HG03060 (cell line): ENCODE measurements around the gene RETN.

Source experiments
- ATAC-seq: cut with Tn5 transposase; IDR thresholded peaks from one replicate; pipeline ENCODE4 v1.9.1; 2021; ENCODE audit warnings: low read depth, moderate number of reproducible peaks; ENCODE audit not compliant: unreplicated experiment

Gene RETN

GRCh38 chr19:7681340-7682174, 12.7 kb downstream of the RETN start:
- no peak for ATAC-seq

DNA sequence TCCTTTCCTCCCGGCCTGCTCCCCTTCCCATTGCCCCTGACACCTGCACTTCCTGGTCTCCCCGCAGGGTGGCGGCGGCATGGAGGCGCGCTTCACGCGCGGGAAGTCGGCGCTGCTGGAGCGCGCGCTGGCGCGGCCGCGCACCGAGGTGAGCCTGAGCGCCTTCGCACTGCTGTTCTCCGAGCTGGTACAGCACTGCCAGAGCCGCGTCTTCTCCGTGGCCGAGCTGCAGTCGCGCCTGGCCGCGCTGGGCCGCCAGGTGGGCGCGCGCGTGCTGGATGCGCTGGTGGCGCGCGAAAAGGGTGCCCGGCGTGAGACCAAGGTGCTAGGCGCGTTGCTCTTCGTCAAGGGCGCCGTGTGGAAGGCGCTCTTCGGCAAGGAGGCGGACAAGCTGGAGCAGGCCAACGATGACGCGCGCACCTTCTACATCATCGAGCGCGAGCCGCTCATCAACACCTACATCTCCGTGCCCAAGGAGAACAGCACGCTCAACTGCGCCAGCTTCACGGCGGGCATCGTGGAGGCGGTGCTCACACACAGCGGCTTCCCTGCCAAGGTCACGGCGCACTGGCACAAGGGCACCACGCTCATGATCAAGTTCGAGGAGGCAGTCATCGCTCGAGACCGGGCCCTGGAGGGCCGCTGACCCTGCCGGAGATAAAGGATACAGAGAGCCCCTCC, 13.5 kb downstream of the RETN start:
- ATAC-seq: no peak

- ATAC-seq: no peak
These were observed 16.9 kb downstream of the RETN start for GRCh38 chr19:7685546-7686445.

GRCh38 chr19:7687177-7687576, 18.3 kb downstream of the RETN start:
- no peak for ATAC-seq

DNA sequence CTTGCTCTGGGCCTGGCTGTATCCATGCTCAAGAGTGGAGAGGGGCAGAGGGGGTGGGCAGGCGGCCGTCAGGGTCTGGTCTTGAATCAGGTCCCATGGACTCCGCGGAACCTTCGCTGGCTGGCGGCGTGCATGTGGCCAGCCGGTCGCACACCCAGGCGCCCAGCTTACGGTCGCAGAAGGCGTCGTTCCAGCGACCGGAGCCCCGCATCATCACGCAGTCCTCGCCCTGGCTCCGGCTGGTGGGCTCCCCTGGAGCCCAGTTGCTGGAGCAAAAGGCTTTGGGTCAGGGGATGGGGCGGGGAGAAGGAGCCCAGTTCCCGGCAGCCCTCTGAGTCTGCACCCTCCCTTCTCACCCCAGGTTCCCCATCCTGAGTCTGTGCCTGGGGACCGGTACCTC, 20.3 kb downstream of the RETN start:
- ATAC-seq: no peak

DNA sequence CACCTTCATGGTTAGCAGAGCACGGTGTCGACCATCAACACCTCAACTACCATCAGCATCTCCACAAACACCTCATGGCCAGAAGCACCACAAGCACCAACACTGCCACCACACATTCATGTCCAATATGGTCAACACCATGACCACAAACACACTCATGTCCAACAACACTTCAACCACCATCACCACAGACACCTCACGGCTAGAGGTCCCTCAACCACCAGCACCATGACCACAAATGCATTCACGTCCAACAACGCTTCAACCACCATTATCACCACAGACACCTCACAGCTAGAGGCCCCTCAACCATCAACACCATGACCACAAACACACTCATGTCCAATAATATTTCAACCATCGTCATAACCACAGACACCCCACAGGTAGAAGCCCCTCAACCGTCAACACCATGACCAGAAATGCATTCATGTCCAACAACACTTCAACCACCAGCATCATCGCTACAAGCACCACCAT, 22.0 kb downstream of the RETN start:
- ATAC-seq: no peak

DNA sequence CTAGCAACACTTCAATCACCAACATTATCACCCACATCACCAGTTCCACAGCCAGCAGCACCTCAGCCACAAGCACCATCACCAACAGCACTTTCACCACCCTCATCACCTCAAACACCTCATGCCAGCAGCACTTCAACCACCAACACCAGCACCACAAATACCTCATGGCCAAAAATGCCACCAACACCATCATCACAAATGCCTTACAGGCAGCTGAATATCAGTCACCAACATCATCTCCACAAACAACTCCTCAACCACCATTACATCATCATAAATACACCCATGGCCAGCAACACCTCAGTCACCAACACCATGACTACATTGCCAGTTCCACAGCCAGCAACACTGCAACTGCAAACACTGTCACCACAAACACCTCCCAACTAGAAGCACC, 22.6 kb downstream of the RETN start:
- no peak for ATAC-seq

- no peak for ATAC-seq
These were observed 23.7 kb downstream of the RETN start for GRCh38 chr19:7692417-7693088.

GRCh38 chr19:7694499-7694898, 25.6 kb downstream of the RETN start:
- ATAC-seq: no peak

GRCh38 chr19:7697721-7698287, 29.0 kb downstream of the RETN start:
- ATAC-seq: no peak

DNA sequence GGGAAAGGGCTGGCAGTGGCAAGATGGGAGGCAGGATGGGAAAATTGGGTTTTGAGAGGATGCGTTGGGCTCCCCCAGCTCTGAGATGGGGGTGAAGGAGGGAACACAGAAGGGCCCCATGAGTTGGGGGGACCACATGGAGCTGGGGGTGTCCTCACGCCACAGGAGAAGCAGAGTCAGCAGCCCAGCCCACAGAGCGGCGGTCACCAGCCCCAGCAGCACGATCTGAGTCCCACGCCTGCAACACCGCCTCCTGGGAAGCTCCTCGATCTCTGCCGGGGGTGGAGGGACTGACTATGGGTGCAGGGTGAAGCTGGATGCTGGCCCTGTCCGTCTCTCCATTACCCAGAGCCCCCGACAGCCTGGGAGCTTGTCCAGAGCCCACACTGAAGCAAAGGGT, 29.7 kb downstream of the RETN start:
- ATAC-seq: no peak

DNA sequence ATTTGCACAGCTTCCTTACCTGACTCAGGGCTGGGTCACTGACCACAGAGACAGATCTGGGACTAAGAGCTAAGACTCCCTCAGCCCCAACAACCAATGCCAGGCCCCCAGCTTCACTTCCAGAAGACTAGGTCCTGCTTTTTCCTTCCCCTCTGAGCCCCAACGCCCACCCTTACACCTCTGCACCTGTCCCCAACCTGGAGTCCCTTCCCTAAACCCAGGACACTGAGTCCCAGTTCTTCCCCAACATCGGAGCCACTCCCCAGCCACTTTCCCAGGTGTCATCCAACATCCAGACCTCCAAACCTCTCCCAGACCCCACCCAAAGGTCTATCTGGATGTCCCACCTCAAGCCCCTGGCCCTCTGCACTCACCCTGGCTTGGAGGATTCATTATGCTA, 30.2 kb downstream of the RETN start:
- no peak for ATAC-seq

DNA sequence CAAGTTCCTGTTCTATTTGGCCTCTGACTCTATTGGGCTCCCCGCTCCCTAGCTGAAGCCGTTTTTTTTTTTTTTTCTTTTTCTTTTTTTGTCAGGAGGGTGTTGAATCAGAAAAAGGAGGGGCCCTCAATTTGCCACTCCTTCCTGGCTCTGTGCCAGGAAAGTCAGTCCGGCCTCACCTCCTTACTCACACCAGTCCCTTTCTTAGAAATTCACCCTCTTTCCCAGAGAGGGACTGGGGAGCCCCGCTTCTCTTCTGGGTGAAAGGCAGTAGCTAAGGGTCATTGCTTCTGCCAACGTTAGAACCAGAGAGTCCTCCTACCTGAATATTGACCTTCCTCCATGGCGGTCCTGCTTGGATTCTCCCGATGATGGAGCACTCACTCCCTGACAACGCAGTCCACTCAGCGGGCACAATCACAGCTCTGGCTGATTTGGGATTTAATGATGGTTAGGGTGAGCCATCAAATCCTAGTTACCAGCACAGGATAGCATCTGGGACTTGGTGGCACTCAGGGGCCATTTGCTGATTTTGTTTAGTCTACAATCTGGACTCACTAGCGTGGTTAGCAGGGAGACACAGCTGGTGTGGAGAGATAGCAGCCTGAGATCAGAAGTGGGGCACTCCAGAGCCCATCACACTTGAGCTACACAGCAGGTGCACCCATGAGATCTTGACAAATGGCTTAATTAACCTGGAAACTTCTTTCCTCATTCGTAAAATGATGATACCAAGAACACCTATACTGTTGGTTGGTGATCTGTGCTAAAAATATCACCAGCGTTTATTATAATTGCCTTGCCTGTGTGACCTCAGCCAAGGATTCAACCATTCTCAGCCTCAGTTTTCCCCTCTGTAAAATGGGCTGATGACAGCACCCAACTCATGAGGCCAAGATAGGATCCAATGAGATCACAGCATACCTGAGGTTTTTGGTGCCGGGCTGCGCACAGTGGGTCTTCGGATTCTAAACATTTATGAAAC, 30.9 kb downstream of the RETN start:
- ATAC-seq: no peak

DNA sequence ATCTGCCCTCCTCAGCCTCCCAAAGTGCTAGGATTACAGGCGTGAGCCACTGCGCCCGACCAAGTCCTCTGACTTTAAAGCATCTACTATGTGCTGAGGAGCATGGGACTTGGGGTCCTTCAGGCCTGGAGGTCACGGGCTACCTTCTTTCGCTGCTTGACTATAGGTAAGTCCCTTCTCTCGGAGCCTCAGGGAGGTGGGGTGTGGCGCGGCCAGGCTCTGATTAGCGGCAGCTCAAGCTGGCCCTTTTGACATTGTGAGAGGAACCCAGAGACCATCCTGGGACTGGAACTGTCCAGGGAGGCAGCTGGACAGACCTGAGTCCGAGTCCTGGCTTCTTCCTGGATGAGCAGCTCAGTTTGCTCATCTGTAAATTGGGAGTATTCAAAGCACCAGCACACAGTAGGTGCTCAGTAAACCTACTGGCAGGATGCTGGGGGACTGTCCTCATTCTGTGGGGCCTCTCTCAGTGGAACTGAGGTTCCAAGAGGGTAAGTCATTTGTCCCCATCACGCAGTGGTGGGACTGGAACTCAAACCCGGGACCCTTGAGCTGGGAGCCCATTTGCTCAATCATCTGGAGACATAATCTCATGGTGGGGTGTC, 32.3 kb downstream of the RETN start:
- no peak for ATAC-seq

- peak; percentile 40 for ATAC-seq
These were observed 33.0 kb downstream of the RETN start, which contains the start of gene FCER2 for GRCh38 chr19:7701654-7702457. Gene FCER2, minus strand, starts transcription at chr19:7702131. Its CDS starts 2,371 bp downstream, at chr19:7699760.

DNA sequence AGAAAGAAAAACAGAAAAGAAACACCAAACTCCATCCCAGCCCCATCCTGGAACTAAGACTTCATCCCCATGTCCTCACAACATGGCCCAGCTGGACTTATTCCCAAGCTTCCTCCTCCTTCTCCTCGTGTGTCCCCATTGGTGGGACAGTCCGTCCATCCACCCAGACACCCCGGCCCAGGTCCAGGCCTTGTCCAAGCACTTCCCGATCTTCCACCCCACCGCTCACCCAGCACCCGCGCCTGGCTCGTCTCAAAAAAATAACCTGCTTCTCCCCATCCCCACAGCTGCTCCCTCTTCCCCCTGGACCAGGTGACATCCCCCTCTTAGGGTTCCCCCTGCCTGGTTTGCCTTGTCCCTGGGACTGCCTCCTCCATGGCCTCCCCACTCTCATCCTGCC, 34.5 kb downstream of the RETN start:
- no peak for ATAC-seq

DNA sequence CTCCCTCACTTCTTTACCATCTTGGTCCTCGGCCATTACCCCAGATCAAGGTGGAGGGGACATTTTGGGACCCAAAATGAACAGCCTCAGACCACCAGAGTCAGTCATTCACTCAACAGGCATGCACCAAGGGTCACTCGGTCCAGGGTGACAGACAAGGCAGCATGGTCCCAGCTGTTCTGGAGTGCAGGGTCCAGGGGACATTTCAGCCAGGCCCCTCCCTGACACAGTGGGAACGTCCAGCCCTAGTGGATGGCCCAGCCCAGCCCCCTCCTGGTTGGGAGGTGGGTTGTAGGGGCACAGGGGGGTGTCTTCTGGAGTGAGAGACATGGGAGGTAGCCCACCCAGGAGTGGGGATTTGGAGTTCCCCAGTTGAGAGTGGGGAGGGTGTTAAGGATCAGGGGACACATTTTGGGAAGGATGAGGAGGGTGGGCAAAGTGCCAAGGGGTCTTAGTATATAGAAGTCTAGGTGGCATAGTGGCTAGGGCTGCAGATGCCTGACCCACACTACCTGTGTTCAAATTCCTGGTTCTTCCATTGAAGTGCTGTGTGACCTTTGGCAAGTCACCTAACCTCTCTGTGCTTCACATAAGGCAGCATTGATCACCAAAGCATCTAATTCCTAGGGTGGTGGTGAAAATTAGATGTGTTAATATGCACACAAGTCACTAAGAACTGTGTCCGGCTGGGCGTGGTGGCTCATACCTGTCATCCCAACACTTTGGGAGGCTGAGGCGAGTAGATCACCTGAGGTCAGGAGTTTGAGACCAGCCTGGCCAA, 35.6 kb downstream of the RETN start:
- ATAC-seq: no peak
